Activated CD8-positive, alpha-beta memory T cell treated with anti-CD3 and anti-CD28 coated beads, Interleukin-2, amount 50 U/mL, for 1 hour (primary cell): ENCODE results near the gene STAM.

Experiments
- DNase-seq: peaks from one replicate; pipeline ENCODE4 v3.0.0-alpha.2; 2020; ENCODE audit errors: extremely low read depth

Gene STAM

GRCh38 chr10:17730667-17731066, 86.7 kb downstream of the STAM start:
- no peak for DNase-seq

- no peak for DNase-seq
Observed at GRCh38 chr10:17731331-17732020, 87.5 kb downstream of the STAM start.

GRCh38 chr10:17733620-17734019, 89.7 kb downstream of the STAM start:
- no peak for DNase-seq

DNA sequence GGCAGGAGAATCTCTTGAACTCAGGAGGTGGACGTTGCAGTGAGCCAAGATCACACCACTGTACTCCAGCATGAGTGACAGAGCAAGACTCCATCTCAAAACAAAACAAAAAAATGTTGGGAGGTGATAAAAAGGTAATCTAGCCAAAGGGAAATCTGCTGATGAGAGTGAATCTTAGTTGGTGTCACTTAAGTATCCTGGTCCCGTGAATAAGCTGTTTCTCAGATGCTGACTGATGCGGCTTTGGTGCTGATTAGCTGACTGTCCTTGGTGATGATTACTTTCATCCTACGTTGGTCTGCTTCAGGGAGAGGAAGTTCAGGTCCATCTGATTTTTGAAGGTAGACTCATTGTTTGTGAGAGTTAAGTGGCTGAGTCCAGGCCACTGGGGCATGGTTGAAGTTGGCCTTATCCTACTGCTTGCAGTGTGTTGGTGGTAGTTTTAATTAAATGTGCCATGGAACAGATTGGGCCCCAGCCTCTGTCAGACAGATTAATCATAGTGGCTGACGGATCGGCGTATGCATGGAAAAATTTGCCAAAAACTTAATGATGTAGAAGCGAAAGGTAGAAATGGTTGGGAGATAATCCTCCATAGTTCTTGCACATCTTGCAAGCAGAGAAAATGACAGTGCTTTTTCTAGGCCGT, 90.6 kb downstream of the STAM start:
- no peak for DNase-seq

- no peak for DNase-seq
Observed at GRCh38 chr10:17735166-17735941, 91.4 kb downstream of the STAM start.

DNA sequence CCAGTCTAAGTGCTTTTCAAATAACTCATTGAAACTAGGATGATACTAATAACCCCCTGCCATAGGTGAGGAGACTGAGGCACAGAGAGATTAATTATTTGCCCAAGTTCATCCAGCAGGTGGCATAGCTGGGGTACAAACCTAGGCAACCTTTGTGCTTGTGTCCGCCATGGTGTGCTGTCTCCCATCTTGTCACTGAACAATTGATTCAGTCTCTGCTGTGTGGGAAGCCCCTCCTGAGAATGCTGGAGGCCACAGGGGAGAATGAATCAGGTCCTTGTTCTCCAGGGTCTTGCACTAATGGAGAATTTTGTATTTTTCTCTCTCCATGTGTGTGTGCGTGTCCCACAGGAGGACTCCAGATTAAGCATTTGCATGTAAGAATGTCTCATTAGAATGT, 92.3 kb downstream of the STAM start:
- DNase-seq: no peak

DNA sequence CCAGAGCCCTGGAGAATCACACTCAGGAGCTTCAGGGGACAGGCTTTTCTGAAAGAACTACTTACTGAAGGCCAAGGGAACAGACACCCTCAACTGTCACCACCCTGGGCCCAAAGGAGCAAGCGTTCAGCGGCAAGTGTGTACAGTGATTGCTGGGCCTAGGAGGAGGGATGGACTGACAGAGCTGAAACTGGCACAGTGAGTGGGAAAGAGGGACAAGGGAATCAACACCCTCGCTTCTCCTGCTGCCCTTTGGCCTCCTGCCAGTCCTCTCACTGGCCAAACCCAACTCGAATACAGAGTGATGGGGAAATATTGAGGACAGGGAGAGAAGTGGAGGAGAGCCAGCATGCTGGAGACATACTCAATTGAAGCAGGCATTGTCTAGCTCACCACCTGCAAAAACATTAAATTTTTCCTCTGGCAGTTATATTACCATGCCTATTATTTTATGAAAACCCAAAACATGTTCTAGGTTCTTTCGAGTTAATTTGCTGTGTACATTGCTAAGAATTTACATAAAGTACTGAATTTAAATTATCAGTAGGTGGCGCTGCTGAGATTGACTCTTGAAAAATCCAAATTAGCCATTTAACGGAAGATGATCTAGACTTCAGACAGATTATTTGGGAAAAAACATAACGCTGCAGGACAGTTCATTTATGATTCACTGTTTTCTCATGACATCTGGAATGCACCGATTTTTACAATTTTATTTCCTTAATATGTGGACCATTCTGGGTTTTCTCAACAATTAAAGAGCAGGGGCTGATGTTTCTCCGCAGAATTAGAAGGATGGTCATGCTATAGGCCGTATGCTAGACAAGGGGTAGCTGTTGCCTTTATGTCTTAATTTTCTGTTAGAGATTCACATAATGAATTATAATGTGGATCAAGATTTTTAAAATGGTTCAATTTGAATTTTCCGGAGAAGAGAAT, 93.3 kb downstream of the STAM start:
- no peak for DNase-seq

- no peak for DNase-seq
Observed at GRCh38 chr10:17740668-17741067, 96.7 kb downstream of the STAM start.

- peak; percentile 7 for DNase-seq
Observed at GRCh38 chr10:17742918-17743317, 99.0 kb downstream of the STAM start.

GRCh38 chr10:17743437-17743836, 99.5 kb downstream of the STAM start:
- no peak for DNase-seq

- no peak for DNase-seq
Observed at GRCh38 chr10:17744341-17744861, 100.5 kb downstream of the STAM start.

GRCh38 chr10:17747883-17748550, 104.1 kb downstream of the STAM start:
- no peak for DNase-seq

- no peak for DNase-seq
Observed at GRCh38 chr10:17749890-17750289, 105.9 kb downstream of the STAM start.

GRCh38 chr10:17751781-17752445, 108.0 kb downstream of the STAM start, which contains the start of gene TMEM236:
TSS of gene TMEM236 (plus strand) at chr10:17752201. CDS start at chr10:17752296, 95 bp downstream.
- DNase-seq: no peak

DNA sequence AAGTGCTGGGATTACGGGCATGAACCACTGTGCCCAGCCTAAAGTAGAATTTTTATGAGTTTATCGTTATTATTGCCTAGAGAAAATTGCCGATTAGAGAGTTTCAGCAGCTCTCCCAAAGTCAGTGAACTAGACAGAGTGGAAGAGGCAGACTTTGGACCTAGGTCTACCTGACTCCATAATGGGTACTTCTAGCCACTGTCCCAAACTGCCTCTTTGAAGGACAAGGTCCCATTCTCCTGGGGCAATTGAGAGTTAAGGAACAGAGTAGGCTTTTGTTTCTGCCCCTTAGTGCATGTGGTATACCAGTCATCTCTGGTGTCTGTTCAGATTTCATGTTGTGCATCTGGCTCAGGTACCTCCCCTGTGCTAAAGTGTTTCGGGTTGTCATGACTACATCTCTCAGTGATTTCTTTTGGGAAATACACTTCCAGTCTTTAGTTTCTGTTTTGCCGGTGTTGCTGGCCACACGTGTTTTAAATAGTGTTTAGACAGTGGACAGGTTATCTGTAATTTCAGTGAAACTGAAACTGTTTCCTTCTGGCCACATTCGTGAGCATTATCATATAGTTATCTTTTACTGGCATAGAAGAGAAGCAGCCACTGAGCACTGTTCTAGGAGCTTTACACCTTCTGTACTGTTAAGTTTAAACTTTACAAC, 112.7 kb downstream of the STAM start:
- no peak for DNase-seq

DNA sequence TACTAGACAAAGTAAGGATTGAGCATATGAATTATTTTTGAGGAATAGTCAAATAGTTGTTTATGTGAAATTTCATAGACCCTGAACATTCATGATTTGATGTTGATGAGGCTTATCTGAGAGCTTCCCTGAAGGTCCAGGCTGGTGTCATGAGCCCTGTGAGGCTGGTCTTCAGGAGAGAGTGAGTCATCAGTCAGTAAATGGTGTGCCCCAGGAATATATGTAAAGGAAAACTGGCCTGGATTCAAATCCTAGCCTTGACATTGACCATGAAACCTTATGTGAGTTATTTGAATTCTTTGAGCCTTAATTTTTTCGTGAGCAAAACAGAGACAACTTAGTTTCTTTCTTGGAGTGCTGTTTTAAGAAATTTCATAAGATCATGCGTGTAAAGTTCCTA, 114.2 kb downstream of the STAM start:
- DNase-seq: no peak

DNA sequence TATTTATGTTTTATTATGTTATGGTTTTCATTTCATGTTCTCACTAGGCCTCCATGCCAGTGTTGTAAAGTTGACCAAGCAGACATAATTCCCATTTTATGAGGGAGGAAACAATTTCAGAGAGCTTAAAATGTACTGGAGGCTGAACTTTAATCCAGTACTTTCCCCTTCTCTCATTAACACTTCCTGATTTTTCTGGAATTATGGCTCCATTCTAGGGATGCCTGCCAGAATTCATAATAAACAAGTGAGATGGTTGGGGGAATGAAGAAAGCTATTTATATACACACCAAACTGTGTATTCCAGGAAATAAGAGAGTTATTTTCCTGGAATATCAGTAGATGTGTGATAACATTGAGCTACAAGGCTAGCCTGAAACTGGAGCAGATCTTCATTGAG, 114.9 kb downstream of the STAM start:
- DNase-seq: no peak

GRCh38 chr10:17764142-17764541, 120.2 kb downstream of the STAM start:
- no peak for DNase-seq

DNA sequence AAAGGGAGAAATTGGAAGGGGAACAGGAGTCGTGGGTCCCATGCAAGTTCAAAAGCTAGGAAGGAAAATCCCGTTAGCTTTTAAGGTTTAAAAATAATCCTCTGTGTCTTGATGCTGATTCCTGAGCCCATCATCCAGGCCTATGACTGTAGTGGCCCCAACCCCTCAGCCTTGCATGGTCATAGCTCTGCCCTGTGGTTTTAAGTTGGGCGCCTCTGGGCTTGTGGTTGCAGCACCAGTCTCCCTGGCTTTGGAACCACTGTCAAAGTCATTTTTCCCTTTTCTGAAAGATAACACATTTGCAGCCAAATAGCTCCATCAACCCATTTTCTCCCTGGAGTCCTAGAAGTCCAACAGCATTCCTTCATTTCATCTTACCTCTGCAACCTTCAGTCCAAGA, 121.7 kb downstream of the STAM start:
- no peak for DNase-seq
